Measurements from ENCODE around the gene CDKN2AIPNL.

CDKN2AIPNL gene

GRCh38 chr5:134411546-134412266, at the start of gene CDKN2AIPNL:
CDKN2AIPNL (minus strand) TSS chr5:134411881; CDS start chr5:134411854, 27 bp downstream.
- no peak for FAIRE-seq

DNA sequence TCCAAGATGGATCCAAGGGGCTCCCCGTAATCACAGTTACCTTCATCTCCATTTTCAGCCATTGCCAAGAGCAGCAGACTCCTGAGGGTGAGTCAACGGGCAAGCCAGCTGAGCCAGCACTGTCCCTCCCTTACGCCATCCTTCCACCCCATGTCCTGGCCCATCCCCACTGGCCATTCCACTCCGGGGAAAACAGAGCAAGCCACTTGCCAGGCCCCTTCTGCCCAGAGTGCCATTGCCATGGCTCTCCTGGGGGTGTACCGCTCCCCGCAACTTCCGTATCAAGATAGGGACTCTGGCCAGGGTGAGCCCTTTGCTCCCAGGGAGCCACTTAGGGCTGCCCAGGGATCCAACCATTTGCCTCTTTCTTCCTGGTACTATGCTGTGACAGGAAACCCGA, 48.9 kb upstream of the CDKN2AIPNL start:
- no peak for FAIRE-seq

DNA sequence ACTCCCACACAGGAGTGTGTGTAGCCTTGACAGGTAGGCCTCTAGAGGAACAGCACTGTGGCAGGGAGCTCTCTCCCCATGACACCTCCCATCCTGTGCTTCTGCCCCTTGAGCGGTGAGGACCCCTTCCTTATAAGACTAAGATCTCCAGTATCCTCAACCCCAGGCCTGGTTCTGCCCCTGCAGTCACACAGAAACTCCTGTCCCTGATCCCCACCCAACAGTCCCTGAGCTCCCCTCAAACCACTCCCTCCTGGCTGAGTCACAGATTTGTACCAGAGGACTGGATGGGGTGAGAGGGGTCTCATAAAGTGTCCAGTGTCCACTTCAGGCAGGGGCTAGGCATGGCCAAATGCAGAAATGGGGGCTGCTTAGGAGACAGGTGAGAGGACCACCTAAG, 47.8 kb upstream of the CDKN2AIPNL start:
- FAIRE-seq, result no peak

DNA sequence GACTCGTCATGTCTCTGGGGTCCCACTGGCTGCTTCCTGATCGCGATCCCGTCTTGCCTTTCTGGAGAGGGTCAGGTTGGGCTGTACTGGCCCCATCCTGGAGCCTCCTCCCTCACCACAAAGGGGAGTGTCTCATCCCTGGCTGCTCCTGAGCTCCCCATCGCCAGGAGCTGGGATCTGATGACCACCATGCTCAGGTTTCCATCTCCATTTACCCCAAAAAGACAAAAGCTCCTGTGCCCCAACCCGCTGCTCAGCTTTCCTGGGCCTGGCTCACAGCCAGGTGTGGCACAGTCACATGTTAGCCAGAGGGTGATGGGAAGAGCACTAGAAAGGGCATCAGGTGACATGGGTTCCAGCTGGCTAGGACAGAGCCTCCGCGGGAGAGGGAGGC, 47.3 kb upstream of the CDKN2AIPNL start:
- FAIRE-seq, result no peak

- no peak for FAIRE-seq
These were observed 46.7 kb upstream of the CDKN2AIPNL start for GRCh38 chr5:134458234-134459009.

DNA sequence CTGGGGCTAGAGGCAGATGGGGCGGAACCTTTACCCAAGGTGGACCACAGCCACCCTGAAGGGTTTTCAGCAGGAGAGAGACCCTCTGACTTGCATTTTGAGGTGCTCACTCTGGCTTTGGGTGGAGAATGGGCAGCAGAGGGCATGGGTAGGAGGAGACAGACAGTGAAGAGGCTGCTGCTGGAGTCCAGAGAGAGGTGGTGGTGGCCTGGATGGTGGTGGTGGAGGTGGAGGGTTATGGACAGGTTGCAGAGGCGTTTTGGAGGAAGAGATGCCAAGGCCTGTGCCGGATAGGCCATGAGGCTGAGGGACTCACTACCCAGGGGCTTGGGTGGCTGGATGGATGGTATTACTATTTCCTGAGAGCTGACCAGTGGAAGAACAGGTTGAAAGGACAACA, 46.1 kb upstream of the CDKN2AIPNL start:
- FAIRE-seq, result no peak

GRCh38 chr5:134456825-134457224, 45.1 kb upstream of the CDKN2AIPNL start:
- no peak for FAIRE-seq

- no peak for FAIRE-seq
These were observed 43.8 kb upstream of the CDKN2AIPNL start for GRCh38 chr5:134455466-134455865.

GRCh38 chr5:134453016-134453415, 41.3 kb upstream of the CDKN2AIPNL start:
- no peak for FAIRE-seq

- no peak for FAIRE-seq
These were observed 40.3 kb upstream of the CDKN2AIPNL start for GRCh38 chr5:134451936-134452505.

DNA sequence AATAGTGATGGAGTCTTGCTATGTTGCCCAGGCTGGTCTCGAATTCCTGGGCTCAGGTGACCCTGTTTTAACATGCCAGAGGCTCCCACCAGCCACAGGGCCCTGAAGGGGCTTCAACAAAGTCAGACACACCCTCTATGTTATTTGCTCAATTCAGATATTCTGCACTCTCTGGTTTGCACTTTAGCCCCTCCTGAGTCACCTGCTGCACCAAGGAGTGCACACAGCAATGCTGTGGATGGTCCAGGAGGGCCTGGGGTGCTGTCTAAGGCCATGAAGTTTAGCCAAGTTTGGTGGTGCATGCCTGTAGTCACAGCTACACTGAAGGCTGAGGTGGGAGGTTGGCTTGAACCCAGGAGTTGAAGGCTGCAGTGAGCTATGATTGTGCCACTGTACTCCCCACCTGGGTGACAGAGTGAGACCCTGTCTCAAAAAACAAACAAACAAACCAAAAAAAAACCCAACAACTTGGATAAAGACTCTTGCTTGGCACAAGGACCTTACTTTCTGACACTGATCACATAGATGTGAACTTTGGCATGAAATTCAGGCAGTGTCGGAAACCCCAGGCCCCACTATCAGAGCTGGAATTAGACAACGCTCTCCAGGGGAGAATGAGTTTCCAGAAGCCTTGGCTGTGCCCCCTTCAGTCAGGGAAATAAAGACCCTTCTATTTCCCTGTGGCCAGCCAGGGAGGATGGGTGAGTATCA, 39.7 kb upstream of the CDKN2AIPNL start:
- FAIRE-seq, result no peak

DNA sequence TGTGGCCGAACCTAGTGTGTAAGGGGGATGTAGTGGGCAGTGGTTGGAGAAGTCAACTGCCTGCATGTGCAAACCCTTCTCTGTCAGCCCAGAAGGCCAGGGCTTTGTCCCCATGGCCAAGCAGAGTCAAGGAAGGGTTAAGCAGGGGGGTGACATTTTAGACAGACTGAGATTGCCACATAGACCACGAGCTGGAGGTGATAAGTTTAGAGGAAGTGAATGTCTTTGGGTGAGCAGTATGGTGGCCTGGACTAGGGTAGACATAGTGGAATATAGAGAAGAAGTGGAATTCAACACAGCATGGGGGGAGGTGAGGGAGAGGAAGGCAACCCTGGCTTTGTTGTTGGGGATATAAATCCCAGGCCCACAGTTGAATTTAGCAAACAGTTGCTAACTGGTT, 38.7 kb upstream of the CDKN2AIPNL start:
- FAIRE-seq, result no peak

DNA sequence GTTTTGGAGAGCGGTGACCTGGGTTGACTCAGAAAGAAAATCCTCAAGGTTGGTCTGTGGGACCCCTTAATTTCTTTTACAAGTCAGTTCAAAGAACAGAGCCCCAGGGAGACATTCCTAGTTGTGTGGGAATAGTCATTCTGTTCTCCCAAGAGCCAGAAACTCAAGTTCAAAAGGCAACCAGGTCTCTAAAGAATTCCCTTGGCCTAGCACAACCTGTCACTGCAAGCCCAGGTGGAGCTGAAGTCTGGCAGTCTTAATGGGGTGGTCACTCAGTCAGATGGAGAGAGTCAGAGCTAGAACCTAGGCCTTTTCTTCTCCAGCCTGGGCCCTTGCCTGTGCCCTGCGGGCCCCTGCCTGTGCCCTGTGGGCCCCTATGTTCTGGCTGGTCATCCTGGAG, 37.5 kb upstream of the CDKN2AIPNL start:
- no peak for FAIRE-seq

DNA sequence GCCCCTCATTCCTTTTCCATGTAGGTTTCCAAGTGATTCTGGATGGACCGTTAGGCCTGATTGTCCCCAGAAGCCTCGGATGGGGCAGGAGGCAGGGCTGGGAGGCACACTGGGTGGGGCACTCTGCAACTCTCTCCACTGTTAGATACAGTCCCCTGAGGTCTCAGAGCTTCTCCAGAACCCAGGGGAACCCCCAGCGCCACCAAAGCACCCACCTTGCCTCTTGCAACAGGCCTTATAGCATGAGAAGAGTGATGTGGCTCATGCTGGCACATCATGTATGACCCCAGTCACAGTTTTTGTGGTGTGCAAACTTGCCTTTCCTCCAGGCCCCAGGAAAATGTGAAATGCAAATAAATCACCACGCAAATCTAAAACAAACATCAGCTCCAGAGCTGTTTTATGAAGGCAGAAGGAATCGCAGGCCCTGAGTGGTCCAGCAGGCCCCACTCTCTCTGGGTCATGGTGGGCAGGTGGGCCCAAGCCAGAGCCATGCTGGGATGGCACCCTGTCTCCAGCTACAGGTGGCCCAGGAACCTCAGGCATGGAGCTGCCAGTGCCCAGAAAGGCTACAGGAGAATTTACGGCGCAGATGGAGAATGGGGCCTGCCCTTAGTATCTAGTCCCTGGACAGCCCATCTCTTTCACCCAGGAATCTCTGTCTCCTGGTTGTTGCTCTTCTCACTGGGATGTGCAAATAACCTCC, 36.3 kb upstream of the CDKN2AIPNL start:
- no peak for FAIRE-seq

GRCh38 chr5:134446938-134447337, 35.3 kb upstream of the CDKN2AIPNL start:
- no peak for FAIRE-seq

- FAIRE-seq, result no peak
These were observed 34.5 kb upstream of the CDKN2AIPNL start for GRCh38 chr5:134445856-134446818.

DNA sequence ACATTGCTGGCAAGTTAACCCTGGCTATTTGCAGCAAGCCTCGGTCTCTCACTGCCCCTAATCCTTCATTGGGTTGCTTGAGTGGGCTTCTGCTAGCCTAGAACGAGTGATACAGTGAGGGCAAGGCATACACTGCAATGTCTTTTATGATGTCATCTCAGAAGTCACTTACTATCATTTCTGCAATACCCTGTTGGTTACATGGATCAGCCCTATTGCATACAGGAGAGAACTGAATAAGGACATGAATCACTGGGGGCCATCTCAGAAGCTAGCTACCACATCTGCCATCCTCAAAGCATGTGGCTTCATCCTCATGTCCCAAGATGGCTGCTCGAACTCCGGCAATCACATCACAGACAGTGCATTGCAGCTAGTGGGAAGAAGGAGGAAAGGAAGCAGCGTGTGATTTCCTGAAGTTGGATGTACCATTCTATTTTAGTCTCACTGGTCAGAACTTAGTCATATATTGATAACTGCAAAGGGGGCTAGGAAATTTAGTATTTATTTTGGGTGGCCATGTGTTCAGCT, 33.3 kb upstream of the CDKN2AIPNL start:
- FAIRE-seq, result no peak

- FAIRE-seq, result no peak
These were observed 28.6 kb upstream of the CDKN2AIPNL start for GRCh38 chr5:134440201-134440755.

DNA sequence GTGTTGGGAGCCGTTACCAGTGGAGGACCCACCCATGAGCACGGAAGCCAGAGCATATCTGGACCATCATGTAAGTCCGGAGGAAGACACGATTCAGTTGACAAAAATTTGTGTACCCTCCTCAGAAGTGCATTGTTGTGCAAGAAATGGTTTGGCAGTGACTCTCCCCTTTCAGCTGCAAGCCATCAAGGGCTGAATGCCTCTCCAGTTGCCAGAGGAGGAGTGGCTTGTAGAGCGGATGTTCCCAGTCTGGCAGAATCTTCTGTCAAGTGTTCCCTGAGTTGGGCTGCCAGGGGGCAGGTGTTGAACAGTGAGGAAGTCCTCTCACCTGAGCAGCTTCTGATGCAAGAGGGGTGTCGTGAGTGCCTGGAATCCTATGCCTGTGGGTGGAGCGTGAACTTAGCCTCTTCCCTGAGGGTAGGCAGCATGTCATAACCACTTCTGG, 27.6 kb upstream of the CDKN2AIPNL start:
- FAIRE-seq, result no peak

DNA sequence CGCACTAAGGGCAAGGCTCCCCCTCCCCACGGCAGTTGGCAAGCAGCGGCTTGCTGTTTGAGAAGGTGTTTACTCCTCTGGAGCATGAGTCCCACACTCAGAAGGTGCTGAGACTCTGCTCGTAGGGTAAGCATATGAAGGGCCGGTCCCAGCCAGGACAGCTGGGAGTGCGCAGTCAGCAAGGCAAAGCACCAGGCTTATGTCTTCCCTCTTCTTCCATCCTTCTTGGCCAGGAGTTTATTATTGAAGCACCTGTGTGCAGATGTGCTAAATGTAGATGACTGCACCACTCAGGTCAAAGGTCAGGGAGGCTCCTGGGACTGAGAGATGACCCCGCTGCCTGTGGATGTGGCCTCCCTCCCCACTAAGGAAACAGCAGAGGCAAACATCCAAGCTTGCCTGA, 27.0 kb upstream of the CDKN2AIPNL start:
- FAIRE-seq, result no peak
